HepG2 (cell line): ENCODE measurements around the gene LRPAP1. TPM values are rescaled to one million over a fixed set of nuclear protein-coding genes. Genes with fewer than 3 reads are reported as not detected.
A peak's percentile ranks its signal among the peaks of the same experiment; 100 is the strongest.

Experiments used
- ATM ChIP-seq: fragments of 450-650 bp; IDR thresholded peaks from 2 replicates; pipeline ENCODE4 v1.7.1; 2017; ENCODE audit warnings: mild to moderate bottlenecking, borderline replicate concordance
- KDM6A ChIP-seq: IDR thresholded peaks from 2 replicates; pipeline ENCODE4 v1.6.1; 2016; ENCODE audit warnings: low read depth
- POLR2G ChIP-seq: fragments of 200-400 bp; formaldehyde crosslinking; IDR thresholded peaks from 2 replicates; pipeline ENCODE4 v1.6.1; 2018; ENCODE audit warnings: mild to moderate bottlenecking, low read depth, low read length, moderate library complexity
- RAD21 ChIP-seq: fragments of 450-650 bp; formaldehyde crosslinking; IDR thresholded peaks from 2 replicates; pipeline ENCODE4 v1.5.0; 2020; ENCODE audit warnings: mild to moderate bottlenecking
- SALL1 ChIP-seq: sonication (generic); formaldehyde crosslinking; IDR thresholded peaks from 2 replicates; pipeline ENCODE4 v1.8.0; 2022; ENCODE audit warnings: mild to moderate bottlenecking, missing genetic modification reagents
- SRSF1 ChIP-seq: fragments of 200-400 bp; formaldehyde crosslinking; optimal IDR thresholded peaks from 2 replicates; pipeline ENCODE3; 2017; ENCODE audit warnings: mild to moderate bottlenecking, low read depth, low read length, moderate library complexity
- WIZ ChIP-seq: sonication (generic); formaldehyde crosslinking; IDR thresholded peaks from 2 replicates; pipeline ENCODE4 v1.5.1; 2020; ENCODE audit warnings: mild to moderate bottlenecking, missing genetic modification reagents
- ZNF143 ChIP-seq: sonication (generic); formaldehyde crosslinking; IDR thresholded peaks from 2 replicates; pipeline ENCODE4 v1.4.0; 2020; ENCODE audit warnings: missing genetic modification reagents
- ZNF451 ChIP-seq: sonication (generic); formaldehyde crosslinking; IDR thresholded peaks from 2 replicates; pipeline ENCODE4 v1.5.0; 2020; ENCODE audit warnings: mild to moderate bottlenecking, missing genetic modification reagents
- ZNF468 ChIP-seq: sonication (generic); formaldehyde crosslinking; IDR thresholded peaks from 2 replicates; pipeline ENCODE4 v1.8.0; 2022; ENCODE audit warnings: mild to moderate bottlenecking, moderate library complexity, missing genetic modification reagents
- ZNF563 ChIP-seq: sonication (generic); formaldehyde crosslinking; IDR thresholded peaks from 2 replicates; pipeline ENCODE4 v1.8.0; 2022; ENCODE audit warnings: mild to moderate bottlenecking, moderate library complexity, missing genetic modification reagents
- polyA plus RNA-seq, 8 experiments: library from polyadenylated mRNA; depleted of rRNA in 3 of 8; stranded (reverse) in 7 of 8; unstranded in 1 of 8; fragments of >200 nt; fragmentation: Illumina TruSeq in 4 of 8; extraction: Trizol in 4 of 8; gene quantifications; 2 replicates each; pipeline versions ENCODE4 v1.2.1 to v1.2.3, GENCODE V29; 2011 to 2016; ENCODE audit warnings: low read depth in 4 of 8, missing spikeins in 1 of 8, mixed read lengths in 1 of 8; ENCODE audit not compliant: insufficient read depth in 1 of 8
- total RNA-seq, 5 experiments: library from RNA; depleted of rRNA; stranded (reverse); fragments of >200 nt; fragmentation: Illumina TruSeq; extraction: Trizol; gene quantifications; 2 replicates each; pipeline ENCODE4 v1.2.3, GENCODE V29; 2016; ENCODE audit warnings: low read depth in 1 of 5
- TF ChIP-seq, protein P1 (sequence below): sonication (generic); formaldehyde crosslinking; IDR thresholded peaks from 2 replicates; pipeline ENCODE4 v1.5.0; 2020; ENCODE audit warnings: mild to moderate bottlenecking, missing genetic modification reagents
- TF ChIP-seq, protein P2 (sequence below): sonication (generic); formaldehyde crosslinking; IDR thresholded peaks from 2 replicates; pipeline ENCODE4 v1.4.0; 2020; ENCODE audit warnings: missing genetic modification reagents
- TF ChIP-seq, protein P3 (sequence below), 2 experiments: IDR thresholded peaks; 2 replicates each; pipeline ENCODE4 v1.6.1; 2011 to 2012; ENCODE audit warnings: low read length in 2 of 2, borderline replicate concordance in 1 of 2, low read depth in 1 of 2, mild to moderate bottlenecking in 1 of 2, moderate library complexity in 1 of 2
- TF ChIP-seq, protein P4 (sequence below): sonication (generic); formaldehyde crosslinking; IDR thresholded peaks from 2 replicates; pipeline ENCODE4 v1.4.0; 2020; ENCODE audit warnings: missing genetic modification reagents, borderline replicate concordance

LRPAP1 gene
- total and polyA plus RNA-seq, 2 of the 13 experiments (the other 11 are each of a cell fraction or from before 2014, with no cell fraction given) = 153 to 191 TPM

- TF ChIP-seq, protein P1, sequence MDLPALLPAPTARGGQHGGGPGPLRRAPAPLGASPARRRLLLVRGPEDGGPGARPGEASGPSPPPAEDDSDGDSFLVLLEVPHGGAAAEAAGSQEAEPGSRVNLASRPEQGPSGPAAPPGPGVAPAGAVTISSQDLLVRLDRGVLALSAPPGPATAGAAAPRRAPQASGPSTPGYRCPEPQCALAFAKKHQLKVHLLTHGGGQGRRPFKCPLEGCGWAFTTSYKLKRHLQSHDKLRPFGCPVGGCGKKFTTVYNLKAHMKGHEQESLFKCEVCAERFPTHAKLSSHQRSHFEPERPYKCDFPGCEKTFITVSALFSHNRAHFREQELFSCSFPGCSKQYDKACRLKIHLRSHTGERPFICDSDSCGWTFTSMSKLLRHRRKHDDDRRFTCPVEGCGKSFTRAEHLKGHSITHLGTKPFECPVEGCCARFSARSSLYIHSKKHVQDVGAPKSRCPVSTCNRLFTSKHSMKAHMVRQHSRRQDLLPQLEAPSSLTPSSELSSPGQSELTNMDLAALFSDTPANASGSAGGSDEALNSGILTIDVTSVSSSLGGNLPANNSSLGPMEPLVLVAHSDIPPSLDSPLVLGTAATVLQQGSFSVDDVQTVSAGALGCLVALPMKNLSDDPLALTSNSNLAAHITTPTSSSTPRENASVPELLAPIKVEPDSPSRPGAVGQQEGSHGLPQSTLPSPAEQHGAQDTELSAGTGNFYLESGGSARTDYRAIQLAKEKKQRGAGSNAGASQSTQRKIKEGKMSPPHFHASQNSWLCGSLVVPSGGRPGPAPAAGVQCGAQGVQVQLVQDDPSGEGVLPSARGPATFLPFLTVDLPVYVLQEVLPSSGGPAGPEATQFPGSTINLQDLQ (CRISPR knock-in tag) = no peak
- TF ChIP-seq, protein P2, sequence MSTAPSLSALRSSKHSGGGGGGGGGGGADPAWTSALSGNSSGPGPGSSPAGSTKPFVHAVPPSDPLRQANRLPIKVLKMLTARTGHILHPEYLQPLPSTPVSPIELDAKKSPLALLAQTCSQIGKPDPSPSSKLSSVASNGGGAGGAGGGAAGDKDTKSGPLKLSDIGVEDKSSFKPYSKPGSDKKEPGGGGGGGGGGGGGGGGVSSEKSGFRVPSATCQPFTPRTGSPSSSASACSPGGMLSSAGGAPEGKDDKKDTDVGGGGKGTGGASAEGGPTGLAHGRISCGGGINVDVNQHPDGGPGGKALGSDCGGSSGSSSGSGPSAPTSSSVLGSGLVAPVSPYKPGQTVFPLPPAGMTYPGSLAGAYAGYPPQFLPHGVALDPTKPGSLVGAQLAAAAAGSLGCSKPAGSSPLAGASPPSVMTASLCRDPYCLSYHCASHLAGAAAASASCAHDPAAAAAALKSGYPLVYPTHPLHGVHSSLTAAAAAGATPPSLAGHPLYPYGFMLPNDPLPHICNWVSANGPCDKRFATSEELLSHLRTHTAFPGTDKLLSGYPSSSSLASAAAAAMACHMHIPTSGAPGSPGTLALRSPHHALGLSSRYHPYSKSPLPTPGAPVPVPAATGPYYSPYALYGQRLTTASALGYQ (CRISPR knock-in tag) = no peak
- TF ChIP-seq ZNF563 (peak; percentile 32; the same call in 1 of the 2 replicates), ZNF451 (CRISPR knock-in tag) (0 out of 2 replicates have a peak, but pooled peaks have one; percentile 74), ZNF468 (CRISPR knock-in tag) (no peak), WIZ (0 out of 2 replicates have a peak, but pooled peaks have one; percentile 44), ATM (no peak), SALL1 (CRISPR knock-in tag) (peak; percentile 73; the same call in 1 of the 2 replicates), ZNF143 (CRISPR knock-in tag) (peak; percentile 87; the same call in 1 of the 2 replicates), RAD21 (CRISPR knock-in tag) (no peak), SRSF1 (peak; percentile 60), KDM6A (CRISPR knock-in tag) (no peak), POLR2G (peak; percentile 96)
- TF ChIP-seq, protein P3, sequence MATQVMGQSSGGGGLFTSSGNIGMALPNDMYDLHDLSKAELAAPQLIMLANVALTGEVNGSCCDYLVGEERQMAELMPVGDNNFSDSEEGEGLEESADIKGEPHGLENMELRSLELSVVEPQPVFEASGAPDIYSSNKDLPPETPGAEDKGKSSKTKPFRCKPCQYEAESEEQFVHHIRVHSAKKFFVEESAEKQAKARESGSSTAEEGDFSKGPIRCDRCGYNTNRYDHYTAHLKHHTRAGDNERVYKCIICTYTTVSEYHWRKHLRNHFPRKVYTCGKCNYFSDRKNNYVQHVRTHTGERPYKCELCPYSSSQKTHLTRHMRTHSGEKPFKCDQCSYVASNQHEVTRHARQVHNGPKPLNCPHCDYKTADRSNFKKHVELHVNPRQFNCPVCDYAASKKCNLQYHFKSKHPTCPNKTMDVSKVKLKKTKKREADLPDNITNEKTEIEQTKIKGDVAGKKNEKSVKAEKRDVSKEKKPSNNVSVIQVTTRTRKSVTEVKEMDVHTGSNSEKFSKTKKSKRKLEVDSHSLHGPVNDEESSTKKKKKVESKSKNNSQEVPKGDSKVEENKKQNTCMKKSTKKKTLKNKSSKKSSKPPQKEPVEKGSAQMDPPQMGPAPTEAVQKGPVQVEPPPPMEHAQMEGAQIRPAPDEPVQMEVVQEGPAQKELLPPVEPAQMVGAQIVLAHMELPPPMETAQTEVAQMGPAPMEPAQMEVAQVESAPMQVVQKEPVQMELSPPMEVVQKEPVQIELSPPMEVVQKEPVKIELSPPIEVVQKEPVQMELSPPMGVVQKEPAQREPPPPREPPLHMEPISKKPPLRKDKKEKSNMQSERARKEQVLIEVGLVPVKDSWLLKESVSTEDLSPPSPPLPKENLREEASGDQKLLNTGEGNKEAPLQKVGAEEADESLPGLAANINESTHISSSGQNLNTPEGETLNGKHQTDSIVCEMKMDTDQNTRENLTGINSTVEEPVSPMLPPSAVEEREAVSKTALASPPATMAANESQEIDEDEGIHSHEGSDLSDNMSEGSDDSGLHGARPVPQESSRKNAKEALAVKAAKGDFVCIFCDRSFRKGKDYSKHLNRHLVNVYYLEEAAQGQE (IDR thresholded peaks at IDR 0.05; ENCODE audit: borderline replicate concordance in 1 of 2, low read depth in 1 of 2, low read length in 2 of 2) = peak in 1 of 2 experiments; percentile 69; a peak in 1 of 4 replicates
- TF ChIP-seq, protein P4, sequence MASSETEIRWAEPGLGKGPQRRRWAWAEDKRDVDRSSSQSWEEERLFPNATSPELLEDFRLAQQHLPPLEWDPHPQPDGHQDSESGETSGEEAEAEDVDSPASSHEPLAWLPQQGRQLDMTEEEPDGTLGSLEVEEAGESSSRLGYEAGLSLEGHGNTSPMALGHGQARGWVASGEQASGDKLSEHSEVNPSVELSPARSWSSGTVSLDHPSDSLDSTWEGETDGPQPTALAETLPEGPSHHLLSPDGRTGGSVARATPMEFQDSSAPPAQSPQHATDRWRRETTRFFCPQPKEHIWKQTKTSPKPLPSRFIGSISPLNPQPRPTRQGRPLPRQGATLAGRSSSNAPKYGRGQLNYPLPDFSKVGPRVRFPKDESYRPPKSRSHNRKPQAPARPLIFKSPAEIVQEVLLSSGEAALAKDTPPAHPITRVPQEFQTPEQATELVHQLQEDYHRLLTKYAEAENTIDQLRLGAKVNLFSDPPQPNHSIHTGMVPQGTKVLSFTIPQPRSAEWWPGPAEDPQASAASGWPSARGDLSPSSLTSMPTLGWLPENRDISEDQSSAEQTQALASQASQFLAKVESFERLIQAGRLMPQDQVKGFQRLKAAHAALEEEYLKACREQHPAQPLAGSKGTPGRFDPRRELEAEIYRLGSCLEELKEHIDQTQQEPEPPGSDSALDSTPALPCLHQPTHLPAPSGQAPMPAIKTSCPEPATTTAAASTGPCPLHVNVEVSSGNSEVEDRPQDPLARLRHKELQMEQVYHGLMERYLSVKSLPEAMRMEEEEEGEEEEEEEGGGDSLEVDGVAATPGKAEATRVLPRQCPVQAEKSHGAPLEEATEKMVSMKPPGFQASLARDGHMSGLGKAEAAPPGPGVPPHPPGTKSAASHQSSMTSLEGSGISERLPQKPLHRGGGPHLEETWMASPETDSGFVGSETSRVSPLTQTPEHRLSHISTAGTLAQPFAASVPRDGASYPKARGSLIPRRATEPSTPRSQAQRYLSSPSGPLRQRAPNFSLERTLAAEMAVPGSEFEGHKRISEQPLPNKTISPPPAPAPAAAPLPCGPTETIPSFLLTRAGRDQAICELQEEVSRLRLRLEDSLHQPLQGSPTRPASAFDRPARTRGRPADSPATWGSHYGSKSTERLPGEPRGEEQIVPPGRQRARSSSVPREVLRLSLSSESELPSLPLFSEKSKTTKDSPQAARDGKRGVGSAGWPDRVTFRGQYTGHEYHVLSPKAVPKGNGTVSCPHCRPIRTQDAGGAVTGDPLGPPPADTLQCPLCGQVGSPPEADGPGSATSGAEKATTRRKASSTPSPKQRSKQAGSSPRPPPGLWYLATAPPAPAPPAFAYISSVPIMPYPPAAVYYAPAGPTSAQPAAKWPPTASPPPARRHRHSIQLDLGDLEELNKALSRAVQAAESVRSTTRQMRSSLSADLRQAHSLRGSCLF (CRISPR knock-in tag) = no peak
Observed at GRCh38 chr4:3531879-3532750, at the start of gene LRPAP1 (continued).
